OCI-M2 (cell line): ENCODE measurements around the gene SSH2.

Source experiments
- DNase-seq: peaks from one replicate; lab custom pipeline; 2025; ENCODE audit not compliant: unreplicated experiment; lab: John Stamatoyannopoulos, UW

Gene SSH2

DNA sequence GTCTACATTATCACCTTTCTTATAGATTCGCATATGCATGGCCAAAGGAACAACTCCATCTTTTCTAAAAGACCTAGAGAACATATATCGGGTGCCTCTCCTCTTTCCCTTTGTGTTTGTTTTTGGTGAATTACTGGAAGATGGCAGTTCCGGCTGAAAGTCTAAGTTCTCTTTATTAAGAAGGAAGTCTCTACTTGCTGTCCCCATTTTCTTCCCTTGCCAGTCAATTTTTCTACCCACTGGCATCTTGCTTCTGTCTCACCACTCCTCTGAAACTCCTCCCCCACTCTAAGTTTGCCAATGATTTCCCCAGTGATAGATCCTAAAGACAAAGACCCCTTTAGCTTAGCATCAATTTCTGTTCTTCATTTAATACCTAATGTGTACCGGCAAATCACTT lies 213.5 kb downstream of the SSH2 start:
- no peak for DNase-seq

DNA sequence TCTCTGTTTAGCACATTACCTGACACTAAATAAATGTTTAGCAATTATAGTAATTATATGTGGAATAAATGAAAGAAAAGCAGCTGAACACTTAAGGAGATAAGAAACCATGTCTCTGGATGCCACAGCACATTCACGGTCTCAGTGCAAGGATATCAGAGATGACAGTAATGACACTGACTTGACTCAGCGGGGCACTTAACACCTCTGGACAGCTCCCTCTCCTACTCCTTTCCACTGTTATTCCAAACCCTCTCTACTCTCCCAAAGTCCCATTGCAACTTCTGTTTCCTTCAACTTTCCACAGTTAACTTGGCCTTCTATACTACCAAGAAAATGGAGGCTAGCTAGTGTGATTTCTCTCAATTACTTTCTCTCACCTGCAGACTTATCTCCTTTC lies 214.3 kb downstream of the SSH2 start:
- no peak for DNase-seq

DNA sequence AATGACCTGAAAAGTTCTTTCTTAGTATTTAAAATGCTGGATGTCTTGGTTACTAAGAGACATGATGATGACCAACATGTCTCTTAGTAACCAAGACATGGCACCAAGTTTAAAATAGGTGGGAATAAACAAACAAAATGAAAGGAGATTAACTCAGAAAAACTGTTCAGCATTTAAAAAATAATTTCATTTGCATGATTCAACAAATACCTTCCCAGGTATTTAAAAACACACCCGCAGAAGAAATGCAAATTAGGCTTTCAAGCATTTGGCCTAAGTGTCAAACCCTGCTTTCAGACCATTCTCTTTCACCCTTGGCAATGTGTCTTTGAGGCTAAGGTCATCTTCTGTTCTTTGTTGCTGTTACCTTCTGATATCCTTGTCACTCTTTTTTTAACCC lies 215.9 kb downstream of the SSH2 start:
- no peak for DNase-seq

DNA sequence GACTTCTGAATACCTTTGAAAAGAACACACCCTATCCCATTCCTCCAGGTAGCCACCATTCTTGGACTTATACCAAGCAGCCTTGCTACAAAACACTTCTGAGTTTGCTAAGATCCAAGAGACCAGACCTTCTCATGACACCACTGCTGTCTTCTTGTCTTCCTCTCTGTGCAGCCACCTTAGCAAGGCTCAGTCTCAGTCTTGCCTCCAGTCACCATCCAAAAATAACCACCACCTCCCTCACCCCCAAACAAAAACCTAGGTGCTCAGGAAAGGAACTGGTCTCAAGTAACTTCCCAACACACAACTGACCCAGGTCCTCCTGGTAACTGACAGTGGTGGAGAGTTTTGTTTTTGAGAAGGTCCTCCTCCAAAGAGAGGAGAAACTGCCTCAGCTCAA lies 216.4 kb downstream of the SSH2 start:
- DNase-seq: no peak

DNA sequence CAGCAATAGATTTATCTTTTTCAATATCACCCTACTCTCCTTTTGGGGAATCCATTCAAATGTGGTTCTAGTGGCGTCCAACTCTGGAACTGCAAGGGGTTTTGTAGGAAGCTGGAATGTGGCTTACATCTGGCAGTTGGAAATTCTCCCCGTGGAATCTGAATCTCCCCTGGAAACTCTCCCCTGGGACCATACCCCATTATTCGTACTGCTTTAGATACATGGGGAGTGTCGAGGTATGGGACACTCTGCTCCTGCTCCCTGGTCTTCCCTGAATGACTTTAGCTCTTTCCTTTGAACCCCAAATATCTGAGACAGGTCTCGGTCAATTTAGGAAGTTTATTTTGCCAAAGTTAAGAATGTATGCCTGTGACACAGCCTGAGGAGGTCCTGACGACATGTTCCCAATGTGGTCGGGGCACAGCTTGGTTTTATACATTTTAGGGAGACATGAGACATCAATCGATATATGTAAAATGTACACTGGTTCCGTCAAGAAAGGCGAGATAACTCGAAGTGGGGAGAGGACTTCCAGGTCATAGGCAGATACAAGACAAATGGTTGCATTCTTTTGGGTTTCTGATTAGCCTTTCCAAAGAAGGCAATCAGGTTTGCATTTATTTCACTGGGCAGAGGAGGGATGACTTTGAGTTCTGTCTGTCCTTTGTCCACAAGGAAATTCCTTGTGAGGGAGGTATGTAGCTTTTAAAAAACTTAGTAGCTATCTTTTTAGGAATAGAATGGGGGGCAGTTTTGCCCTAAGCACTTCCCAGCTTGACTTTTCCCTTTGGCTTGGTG lies 218.2 kb downstream of the SSH2 start:
- DNase-seq: no peak

DNA sequence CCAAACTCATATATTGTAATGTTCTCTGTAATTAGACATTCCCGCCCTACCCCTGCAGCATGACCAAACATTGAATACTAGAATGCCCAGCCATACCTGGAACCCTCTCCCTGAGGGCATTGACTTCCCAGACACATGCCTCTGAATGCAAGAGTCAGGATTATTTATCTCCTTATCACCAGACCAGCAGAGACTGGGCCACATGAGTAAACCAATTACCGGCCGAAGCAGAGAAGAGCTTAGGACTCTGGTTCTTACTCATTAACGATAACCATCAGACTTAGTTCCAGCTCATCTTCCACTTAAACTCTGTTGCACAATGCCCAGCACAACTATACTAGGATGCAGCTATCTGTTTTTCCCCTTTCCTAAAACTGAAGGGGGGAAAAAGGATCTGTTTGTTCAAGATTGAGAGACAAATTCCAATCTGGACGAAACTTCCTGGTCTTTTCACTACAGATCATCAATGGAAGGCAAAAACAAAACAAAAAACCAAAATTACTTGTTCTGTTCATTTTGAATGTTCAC lies 219.1 kb downstream of the SSH2 start:
- DNase-seq: no peak

DNA sequence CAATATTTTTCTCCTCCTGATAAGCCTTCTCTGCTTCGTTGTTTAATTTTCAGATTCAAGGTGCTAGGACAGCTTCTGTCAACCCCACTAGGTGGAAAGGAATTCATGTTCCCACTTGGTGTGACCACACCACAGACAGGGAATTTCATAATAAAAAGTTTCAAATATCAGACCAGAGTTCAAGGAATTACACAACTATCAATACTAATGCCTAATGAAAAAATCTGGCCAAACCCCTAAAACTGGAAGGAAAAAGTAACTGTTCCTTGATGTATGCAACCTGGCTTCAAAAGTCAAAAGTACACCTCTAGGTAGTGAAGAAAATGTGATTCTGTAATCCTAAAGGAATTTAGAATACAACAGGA lies 219.5 kb downstream of the SSH2 start:
- no peak for DNase-seq

DNA sequence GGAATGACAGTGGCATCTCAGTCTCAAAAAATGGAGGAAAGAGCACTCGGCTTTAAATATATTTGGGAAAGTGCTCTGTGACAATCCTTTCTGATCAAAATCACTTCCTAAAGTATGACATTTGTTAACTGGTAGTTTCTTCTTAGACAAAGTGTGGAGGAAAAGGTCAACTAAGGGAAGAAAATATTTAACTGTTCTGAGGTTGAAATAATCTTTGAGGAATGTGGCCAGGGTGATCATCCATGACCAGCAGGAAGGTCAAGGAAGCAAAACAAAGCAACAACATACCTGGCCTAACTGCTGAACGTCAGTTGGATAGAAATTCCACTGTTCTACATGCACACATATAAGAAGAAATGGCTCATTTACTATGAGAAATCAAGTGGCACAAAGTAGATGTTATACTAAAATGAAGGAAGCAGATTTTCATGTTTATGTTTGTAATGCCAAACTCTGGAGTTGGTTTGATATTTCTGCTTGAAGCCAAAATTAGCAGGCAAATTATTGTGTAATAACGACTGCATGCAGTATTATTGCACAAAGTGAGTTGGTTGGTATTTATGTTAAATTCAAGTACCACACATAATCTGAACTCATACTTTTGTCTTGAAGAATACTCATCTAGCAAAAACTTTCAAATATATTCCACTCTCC lies 220.0 kb downstream of the SSH2 start:
- DNase-seq: no peak

DNA sequence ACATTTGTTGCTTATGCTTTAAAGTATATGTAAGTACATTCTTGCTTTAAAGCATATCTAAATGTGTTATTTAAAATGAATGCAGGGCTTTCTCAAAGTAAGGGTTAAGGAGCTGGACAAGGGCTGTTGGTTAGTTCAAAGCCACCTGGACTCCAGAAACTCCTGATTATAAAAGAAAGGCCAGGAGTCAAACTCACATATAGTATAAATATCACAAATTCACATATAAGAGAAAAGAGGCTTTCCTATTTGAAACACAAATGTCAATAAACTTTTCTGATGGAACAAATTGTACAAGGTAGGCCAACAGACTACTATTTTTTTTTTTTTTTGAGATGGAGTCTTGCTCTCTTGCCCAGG lies 222.8 kb downstream of the SSH2 start:
- no peak for DNase-seq

DNA sequence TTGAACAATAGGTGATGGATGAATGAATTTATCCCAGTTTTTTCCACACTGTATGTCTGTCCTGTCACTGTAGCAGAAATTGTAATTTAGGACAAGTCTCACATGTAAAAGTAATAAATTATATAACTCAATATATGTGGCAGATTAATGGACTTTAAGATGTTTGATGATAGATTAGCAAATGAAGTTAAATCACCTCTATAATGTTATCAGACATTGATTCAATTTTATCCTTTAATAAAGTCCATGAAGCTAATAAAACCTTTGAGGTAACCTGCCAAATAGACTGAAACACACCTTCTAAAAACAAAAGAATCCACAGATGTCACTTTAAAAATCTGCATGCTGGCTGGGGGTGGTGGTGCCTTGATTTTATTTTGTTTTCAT lies 224.0 kb downstream of the SSH2 start:
- DNase-seq: no peak

DNA sequence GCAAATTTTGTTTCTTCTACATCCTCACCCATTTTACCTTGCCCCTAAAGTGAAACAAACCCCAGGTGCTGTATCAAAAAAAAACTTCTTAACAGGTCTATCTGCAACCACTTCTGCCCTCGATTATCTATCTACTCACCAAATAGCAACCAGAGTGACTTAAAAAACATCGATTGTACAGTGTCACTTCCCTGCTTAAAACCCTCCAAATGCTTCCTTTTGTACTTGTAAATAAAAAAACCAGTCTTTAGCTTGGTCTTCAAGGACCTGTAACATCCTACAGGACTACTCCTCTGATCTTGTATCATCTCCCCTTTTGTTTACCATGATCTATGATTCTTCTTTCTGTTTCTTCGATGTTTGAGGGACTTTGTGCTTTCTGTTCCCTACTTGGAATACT lies 224.6 kb downstream of the SSH2 start:
- no peak for DNase-seq

DNA sequence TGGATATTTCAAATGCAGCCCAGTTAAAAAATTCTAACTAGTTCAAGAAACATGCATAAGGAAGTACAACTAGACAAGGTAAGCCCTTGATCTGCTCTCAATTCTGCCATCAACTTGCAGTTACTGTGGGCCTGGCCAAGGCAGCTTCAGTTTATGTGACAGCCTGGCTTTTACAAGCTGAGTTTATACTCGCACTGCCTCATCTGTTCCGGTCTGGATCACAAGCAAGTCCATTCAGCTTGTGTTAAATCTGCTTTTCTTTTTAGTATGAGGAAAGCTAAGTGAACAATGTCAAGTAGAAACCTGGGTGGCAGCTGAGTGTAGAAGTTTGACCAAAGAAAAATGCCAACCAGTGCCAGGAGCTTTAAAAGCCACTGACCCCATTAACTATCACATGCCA lies 230.7 kb downstream of the SSH2 start:
- no peak for DNase-seq

DNA sequence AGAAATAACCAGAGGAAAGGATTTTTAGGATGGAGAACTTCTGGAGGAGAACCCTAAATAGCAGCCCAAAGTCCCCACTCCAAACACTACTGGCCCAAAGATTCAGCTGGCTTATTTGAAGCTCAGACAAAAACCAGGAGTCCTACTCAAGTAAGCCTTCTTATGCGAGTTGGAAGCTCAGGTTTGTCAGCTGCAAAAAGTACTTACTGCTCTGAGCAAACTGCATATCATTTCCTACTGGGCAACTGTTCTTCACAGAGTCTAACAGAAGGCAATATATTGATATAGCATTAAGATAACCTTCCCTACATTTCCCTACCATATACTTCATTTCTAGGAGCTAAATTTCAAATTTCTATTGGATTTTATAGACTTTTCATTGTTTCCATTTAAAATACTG lies 231.2 kb downstream of the SSH2 start:
- no peak for DNase-seq

DNA sequence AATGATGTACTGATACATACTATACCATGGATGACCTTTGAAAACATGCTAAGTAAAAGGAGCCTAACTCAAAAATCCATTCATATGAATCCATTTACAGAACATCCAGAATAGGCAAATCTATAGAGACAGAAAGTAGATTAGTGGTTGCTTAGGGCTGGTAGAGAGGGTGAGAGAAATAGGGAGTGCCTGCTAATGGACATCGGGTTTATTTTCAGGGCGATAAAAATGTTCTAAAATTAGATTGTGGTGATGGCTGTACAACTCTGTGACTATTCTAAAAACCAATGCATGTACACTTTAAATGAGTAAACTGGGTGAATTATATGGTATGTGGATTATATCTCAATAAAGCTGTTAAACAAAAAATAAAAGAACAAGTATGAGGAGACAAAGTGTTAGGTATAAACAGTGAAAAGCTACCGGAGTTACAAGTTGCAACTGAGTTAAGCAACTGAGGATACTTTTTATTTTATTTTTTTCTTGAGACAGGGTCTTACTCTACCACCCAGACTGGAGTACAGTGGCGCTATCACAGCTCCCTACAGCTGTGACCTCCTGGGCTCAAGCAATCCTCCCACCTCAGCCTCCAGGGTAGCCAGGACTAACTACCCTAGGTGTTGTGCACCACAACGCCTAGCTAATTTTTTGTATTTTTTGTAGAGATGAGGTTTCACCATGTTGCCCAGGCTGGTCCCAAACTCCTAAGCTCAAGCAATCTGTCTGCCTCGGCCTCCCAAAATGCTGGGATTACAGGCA lies 231.8 kb downstream of the SSH2 start:
- DNase-seq: no peak

DNA sequence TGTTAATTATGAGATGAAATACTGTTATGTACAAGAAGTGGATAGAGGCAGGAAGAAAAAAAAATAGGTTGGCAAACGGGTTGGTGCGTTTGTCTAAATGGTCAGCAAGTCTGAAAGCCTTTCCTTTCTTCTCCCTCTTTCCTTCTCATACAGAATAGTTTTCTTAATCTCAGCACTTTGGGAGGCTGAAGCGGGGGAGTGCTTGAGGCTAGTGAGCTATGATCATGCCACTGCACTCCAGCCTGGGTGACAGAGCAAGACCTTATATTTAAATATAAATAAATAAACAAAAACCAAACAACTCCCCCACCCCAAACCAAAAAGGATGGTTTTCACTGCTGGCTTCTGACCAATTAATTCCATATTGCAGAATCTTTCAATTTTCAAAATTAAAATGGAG lies 232.7 kb downstream of the SSH2 start:
- no peak for DNase-seq

DNA sequence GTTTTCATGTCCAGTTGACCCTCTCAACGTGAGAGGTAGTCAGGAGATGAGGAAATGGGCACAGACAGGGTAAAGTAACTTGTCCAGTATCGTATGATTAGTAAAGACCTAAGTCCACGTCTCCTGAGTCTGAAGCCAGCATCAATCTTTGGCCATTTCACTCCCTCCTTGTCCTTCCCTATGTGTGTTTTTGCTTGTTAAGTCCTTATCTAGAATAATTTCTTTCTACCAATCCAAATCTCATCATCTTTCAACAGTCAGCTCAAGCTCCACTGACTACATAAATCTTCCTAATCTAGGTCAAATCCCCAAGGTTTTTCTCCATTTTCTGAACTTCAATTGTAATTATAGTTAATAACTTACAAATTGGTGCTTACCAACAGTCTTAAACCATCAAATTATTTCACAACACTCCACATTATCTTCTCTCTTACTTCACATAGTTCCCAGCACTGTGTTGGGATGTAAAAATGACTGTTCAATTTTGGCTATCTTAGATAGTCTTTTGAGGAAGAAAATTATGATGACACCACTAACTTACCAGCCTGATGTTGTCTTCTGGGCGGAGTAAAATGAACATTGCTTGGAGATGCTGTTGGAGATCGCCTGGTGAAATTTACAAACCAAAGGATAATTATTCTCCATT lies 235.0 kb downstream of the SSH2 start:
- no peak for DNase-seq

DNA sequence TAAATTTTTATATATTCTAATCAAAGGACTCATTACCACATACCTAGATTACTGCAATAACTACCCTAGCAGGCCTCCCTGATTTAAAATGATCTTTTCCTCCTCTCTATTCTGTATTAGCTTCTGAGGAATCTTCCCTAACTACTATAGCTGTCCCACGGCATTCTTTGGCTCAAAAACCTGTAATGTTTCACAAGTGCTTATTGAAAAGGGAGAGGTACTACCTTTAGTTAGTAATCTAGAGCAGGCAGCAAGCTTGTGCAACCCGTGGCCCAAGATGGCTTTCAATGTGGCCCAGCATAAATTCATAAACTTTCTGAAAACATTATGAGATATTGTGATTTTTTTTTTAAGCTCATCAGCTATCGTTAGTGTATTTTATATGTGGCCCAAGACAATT lies 236.3 kb downstream of the SSH2 start:
- no peak for DNase-seq

DNA sequence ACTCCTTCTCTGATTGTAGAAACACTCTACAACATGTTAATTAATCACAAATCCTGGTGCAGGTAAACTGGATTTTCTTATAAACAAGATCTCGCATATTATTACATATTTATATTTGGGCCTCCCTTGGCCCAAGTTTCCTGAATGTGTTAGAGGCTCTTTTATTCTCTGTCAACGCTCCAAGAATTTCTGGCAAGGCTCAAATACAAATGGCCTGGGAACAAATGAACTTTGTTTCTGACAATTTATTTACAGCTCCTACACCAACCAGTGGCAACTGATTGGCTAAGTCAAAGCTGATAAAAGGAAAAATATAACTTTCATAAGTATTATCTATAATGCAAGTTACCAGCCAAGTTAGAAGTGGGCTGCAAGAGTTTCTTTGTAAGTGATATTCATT lies 242.4 kb downstream of the SSH2 start:
- no peak for DNase-seq

DNA sequence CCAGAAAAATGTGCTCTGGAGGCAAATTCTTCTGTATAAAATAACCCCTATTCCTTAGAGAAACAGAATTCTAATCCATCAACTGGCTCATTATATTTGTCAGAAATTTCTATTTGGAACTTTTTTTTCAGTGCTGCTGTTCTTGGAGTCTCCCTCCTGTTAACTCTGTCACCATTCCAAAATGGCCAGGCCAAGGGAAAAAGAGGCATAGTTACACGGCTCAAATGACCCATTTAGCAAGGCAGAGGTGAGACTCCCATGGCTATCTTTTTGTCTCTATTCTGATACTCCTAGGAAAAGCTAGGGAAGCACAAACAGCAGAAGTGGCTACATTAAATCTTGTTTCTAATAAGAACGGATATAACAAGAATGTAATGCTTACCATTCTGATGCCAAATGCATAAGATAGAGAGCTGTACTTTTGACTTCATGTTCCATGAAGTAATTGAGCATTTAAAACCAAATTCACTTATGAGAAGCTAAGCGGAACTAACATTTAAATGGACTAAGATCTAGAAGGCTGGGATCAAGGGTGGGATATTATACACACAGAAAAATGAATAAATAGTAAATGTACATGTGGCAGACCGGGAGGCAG lies 242.9 kb downstream of the SSH2 start:
- no peak for DNase-seq

DNA sequence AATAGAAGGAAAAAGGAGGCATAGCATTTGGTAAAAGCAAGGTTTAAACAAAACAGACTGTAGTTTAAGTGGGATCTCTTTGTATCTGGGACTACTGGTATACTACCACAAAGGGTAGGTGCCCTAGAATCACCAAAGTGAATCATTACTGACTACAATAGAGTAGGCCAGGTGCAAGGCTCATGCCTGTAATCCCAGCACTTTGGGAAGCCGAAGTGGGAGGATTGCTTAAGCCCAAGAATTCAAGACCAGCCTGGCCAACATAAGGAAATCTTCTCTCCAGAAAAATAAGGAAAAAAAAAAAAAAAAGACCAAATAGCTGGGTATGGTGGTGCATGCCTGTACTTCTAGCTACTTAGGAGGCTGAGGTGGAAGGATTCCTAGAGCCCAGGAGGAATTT lies 246.5 kb downstream of the SSH2 start:
- DNase-seq: no peak

DNA sequence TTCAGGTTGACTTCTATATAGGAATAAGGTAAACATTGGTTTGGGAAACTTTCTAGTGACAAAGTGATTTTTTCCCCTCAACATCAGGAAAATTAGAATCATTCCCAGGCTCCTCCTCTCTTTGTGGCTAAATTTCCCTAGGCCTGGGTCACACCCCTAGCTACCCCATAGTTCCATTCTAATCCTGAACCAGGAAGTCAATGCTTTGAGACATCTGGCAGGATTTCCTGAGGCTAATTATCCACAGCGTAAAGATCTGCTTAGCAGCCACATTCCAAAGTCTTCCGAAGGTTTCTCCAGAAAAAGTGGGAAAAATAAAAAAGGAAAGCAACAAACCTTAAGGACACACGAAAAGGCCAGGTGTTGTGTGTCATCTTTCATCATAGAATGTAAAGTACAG lies 247.0 kb downstream of the SSH2 start:
- no peak for DNase-seq
